GM12878 (cell line): Measurements from ENCODE around the gene RMP24.

Experiments used
- ATAC-seq: fragments of 200-7000 bp; cut with Tn5 transposase; 3 replicates; pipeline ENCODE4 v1.9.1; 2020; ENCODE audit warnings: mild to moderate bottlenecking, moderate library complexity
- BruUV-seq: library from RNA; stranded (reverse); fragments of 400-500 nt; replicated peaks from 2 replicates; lab custom pipeline; 2021; lab: Mats Ljungman, UMichigan
- CTCF ChIA-PET: fragments of 300-600 bp; sonication (Branson Sonifier 250); formaldehyde crosslinking; extraction: SDS; loops from one replicate; lab custom pipeline; 2021; ENCODE audit warnings: inconsistent platforms; lab: Yijun Ruan, JAX
- POLR2A ChIA-PET: fragments of 350-600 bp; formaldehyde crosslinking; extraction: SDS; loops from one replicate; lab custom pipeline; 2021; ENCODE audit warnings: inconsistent platforms; lab: Charles Lee
- RAD21 ChIA-PET: fragments of 300-600 bp; sonication (Branson Sonifier 250); formaldehyde crosslinking; loops from one replicate; lab custom pipeline; 2023; ENCODE audit warnings: antibody characterized with exemption; ENCODE audit not compliant: unreplicated experiment; lab: Charles Lee
- SMC1A ChIA-PET: fragments of 300-600 bp; sonication (Branson Sonifier 250); formaldehyde crosslinking; loops from one replicate; lab custom pipeline; 2023; ENCODE audit not compliant: unreplicated experiment, uncharacterized antibody; lab: Charles Lee
- DNase-seq: peaks from one replicate; pipeline ENCODE4 v3.0.0-alpha.2; 2011; ENCODE audit warnings: low read depth, low spot score
- FAIRE-seq: peaks from 3 replicates; lab custom pipeline; 2011; peaks lifted over from hg19 to GRCh38; lab: Jason Lieb, UNC
- H2AFZ ChIP-seq: 2 replicates; pipeline ENCODE4 v1.6.0; 2011; ENCODE audit warnings: low read depth, low read length, control low read depth; ENCODE audit not compliant: control insufficient read depth
- H3K27ac ChIP-seq: 2 replicates; pipeline ENCODE4 v1.5.1; 2011; ENCODE audit warnings: control low read depth; ENCODE audit not compliant: control insufficient read depth, insufficient read depth
- H3K27me3 ChIP-seq, 2 experiments: replicated peaks in 1 of 2; 2 replicates each; pipeline versions ENCODE4 v1.6.0 to v1.6.1; 2011; ENCODE audit warnings: low read length in 1 of 2; ENCODE audit not compliant: control insufficient read depth in 2 of 2, insufficient read depth in 2 of 2
- H3K36me3 ChIP-seq, 2 experiments: 2 replicates each; pipeline ENCODE4 v1.5.1; 2011; ENCODE audit warnings: low read length in 1 of 2; ENCODE audit not compliant: control insufficient read depth in 2 of 2, insufficient read depth in 2 of 2
- H3K4me1 ChIP-seq: 2 replicates; pipeline ENCODE4 v1.6.1; 2011; ENCODE audit warnings: mild to moderate bottlenecking, low read length, moderate library complexity, mixed read lengths; ENCODE audit not compliant: control insufficient read depth, insufficient read depth
- H3K4me2 ChIP-seq: 2 replicates; pipeline ENCODE4 v1.6.0; 2011; ENCODE audit warnings: control low read depth; ENCODE audit not compliant: control insufficient read depth, insufficient read depth
- H3K4me3 ChIP-seq: fragments of 200-600 bp; sonication (generic); 2 replicates; pipeline ENCODE4 v1.5.1; 2016
- H3K79me2 ChIP-seq: 2 replicates; pipeline ENCODE4 v1.6.0; 2011; ENCODE audit warnings: low read length; ENCODE audit not compliant: control insufficient read depth, insufficient read depth
- H3K9ac ChIP-seq: 2 replicates; pipeline ENCODE4 v1.8.0; 2011; ENCODE audit warnings: low read length, control low read depth, mixed read lengths; ENCODE audit not compliant: control insufficient read depth, insufficient read depth
- H3K9me3 ChIP-seq: replicated peaks from 3 replicates; pipeline ENCODE4 v1.5.1; 2011; ENCODE audit warnings: mild to moderate bottlenecking, low read length; ENCODE audit not compliant: control insufficient read depth, insufficient read depth
- H4K20me1 ChIP-seq: 2 replicates; pipeline ENCODE4 v1.6.0; 2011; ENCODE audit not compliant: control insufficient read depth, insufficient read depth
- BHLHE40 ChIP-seq, 2 experiments: fragments of 450-650 bp in 1 of 2; IDR thresholded peaks; 2 replicates each; pipeline ENCODE4 v1.6.1; 2011 to 2017; ENCODE audit warnings: low read depth in 2 of 2, borderline replicate concordance in 1 of 2, improper control_type of control experiment in 1 of 2, low read length in 1 of 2, mild to moderate bottlenecking in 1 of 2
- CEBPB ChIP-seq, 2 experiments: fragments of 150-350 bp in 1 of 2; IDR thresholded peaks; 2 replicates each; pipeline ENCODE4 v1.6.1; 2012 to 2014; ENCODE audit warnings: low read depth in 2 of 2, low read length in 2 of 2, borderline replicate concordance in 1 of 2, inconsistent platforms in 1 of 2
- EED ChIP-seq: sonication (generic); IDR thresholded peaks from 2 replicates; pipeline ENCODE4 v1.6.1; 2016; ENCODE audit warnings: antibody characterized with exemption, low read depth
- EP300 ChIP-seq, 2 experiments: fragments of 150-350 bp in 1 of 2; IDR thresholded peaks; 2 replicates each; pipeline ENCODE4 v1.6.1; 2011 to 2012; ENCODE audit warnings: low read depth in 2 of 2, low read length in 2 of 2, borderline replicate concordance in 1 of 2, improper control_type of control experiment in 1 of 2, inconsistent platforms in 1 of 2; ENCODE audit not compliant: control insufficient read depth in 1 of 2
- HCFC1 ChIP-seq: fragments of 150-350 bp; IDR thresholded peaks from 2 replicates; pipeline ENCODE4 v1.6.1; 2014; ENCODE audit warnings: low read length
- JUNB ChIP-seq: IDR thresholded peaks from 2 replicates; pipeline ENCODE4 v1.6.1; 2016; ENCODE audit warnings: antibody characterized with exemption, mild to moderate bottlenecking
- LARP7 ChIP-seq: fragments of 450-650 bp; IDR thresholded peaks from 2 replicates; pipeline ENCODE4 v1.6.1; 2017; ENCODE audit warnings: mild to moderate bottlenecking
- MEF2B ChIP-seq: fragments of 450-650 bp; IDR thresholded peaks from 2 replicates; pipeline ENCODE4 v1.6.1; 2018; ENCODE audit warnings: mild to moderate bottlenecking, moderate library complexity; ENCODE audit not compliant: partially characterized antibody, poor library complexity, severe bottlenecking
- MTA3 ChIP-seq: IDR thresholded peaks from 2 replicates; pipeline ENCODE4 v1.6.1; 2012; ENCODE audit warnings: low read length, inconsistent platforms, borderline replicate concordance
- RB1 ChIP-seq: fragments of 450-650 bp; formaldehyde crosslinking; IDR thresholded peaks from 2 replicates; pipeline ENCODE4 v1.6.1; 2017; ENCODE audit warnings: mild to moderate bottlenecking, borderline replicate concordance
- SIN3A ChIP-seq: IDR thresholded peaks from 2 replicates; pipeline ENCODE4 v1.6.1; 2012; ENCODE audit warnings: low read depth, low read length, improper control_type of control experiment
- YY1 ChIP-seq: IDR thresholded peaks from 2 replicates; pipeline ENCODE4 v1.6.1; 2011; ENCODE audit warnings: low read depth, mild to moderate bottlenecking, low read length
- ZNF207 ChIP-seq: fragments of 450-650 bp; IDR thresholded peaks from 2 replicates; pipeline ENCODE4 v1.6.1; 2014; ENCODE audit warnings: antibody characterized with exemption, mild to moderate bottlenecking, borderline replicate concordance
- WGBS: methylation state at CpG from one replicate; pipeline ENCODE4 v1.1.6; 2016; ENCODE audit warnings: low lambda C conversion rate; ENCODE audit not compliant: insufficient replicate concordance, insufficient coverage; ENCODE audit errors: missing lambda C conversion rate; 5-methylcytosine and 5-hydroxymethylcytosine counted together
- in situ Hi-C: fragments of 300-500 bp; cut with MboI; formaldehyde crosslinking; loops from 9 replicates; pipeline ENCODE4 v1.14.3; 2018; ENCODE audit warnings: mixed read lengths
- intact Hi-C: fragments of 100-400 bp; cut with micrococcal nuclease; formaldehyde crosslinking; loops from one replicate; pipeline ENCODE4 v1.14.2; 2022; ENCODE audit not compliant: unreplicated experiment
- TF ChIP-seq, protein P1 (sequence below): fragments of 450-650 bp; IDR thresholded peaks from 2 replicates; pipeline ENCODE4 v1.6.1; 2017; ENCODE audit warnings: antibody characterized with exemption, mild to moderate bottlenecking, moderate library complexity
- TF ChIP-seq, protein P2 (sequence below): fragments of 150-350 bp; IDR thresholded peaks from 2 replicates; pipeline ENCODE4 v1.6.1; 2016; ENCODE audit warnings: low read depth, low read length
- TF ChIP-seq, protein P3 (sequence below): fragments of 450-650 bp; IDR thresholded peaks from 2 replicates; pipeline ENCODE4 v1.6.1; 2018; ENCODE audit warnings: borderline replicate concordance, mild to moderate bottlenecking; ENCODE audit not compliant: partially characterized antibody

The RMP24 gene

DNA sequence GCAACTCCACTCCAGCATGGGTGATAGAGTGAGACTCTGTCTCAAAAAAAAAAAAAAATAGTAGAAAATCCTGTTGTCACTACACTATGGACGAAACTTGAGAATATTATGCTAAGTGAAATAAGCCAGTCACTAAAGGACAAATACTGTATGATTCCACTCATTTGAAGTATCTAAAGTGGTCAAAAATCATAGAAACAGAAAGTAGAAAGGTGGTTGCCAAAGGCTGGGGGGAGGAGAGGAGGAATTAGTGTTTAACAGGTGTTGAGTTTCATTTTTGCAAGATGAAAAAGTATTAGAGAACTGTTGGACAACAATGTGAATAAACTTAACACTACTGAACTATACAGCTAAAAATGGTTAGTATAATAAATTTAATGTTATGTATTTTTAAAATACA, 18.8 kb upstream of the RMP24 start:
- H3K27me3 ChIP-seq = no peaks in the 10 kb centered on the region
- BruUV-seq = no TSS peak
- no peak overlapping the region for H3K9ac ChIP-seq
- in situ Hi-C loops (loop anchor here (10.0 kb wide), 1 partner anchor 549 kb away; no protein-coding TSS in a partner anchor), intact Hi-C loops (loop anchor here (5.0 kb wide), 2 partner anchors 366 to 566 kb away; no protein-coding TSS in a partner anchor)
- H3K4me2 ChIP-seq = no peak overlapping the region
- POLR2A ChIA-PET = no interaction called here
- no peak overlapping the region for H3K4me3 ChIP-seq
- WGBS = 0% methylated on average over 1 of the region's 1 CpG
- H3K27ac ChIP-seq = no peak overlapping the region
- H3K79me2 ChIP-seq = no peaks in the 10 kb centered on the region
- no peak overlapping the region for H2AFZ ChIP-seq
- peak; percentile 75 for ATAC-seq
- no peaks in the 10 kb centered on the region for H3K9me3 ChIP-seq
- CTCF ChIA-PET = interaction anchor here (0.6 to 1.0 kb wide), 2 partner anchors 197 to 222 kb away, joined by 3 to 4 read pairs; no protein-coding TSS in a partner anchor
- RAD21 ChIA-PET = interaction anchor here (0.8 kb wide), 1 partner anchor 197 kb away, joined by 3 read pairs; no protein-coding TSS in a partner anchor
- FAIRE-seq = peak; percentile 35
- no peak for DNase-seq
- SMC1A ChIA-PET = interaction anchor here (0.6 kb wide), 1 partner anchor 850 kb away, joined by 3 read pairs; no protein-coding TSS in a partner anchor
- H3K36me3 ChIP-seq = no peaks in the 10 kb centered on the region
- H4K20me1 ChIP-seq = no peaks in the 10 kb centered on the region
- no peaks in the 10 kb centered on the region for H3K4me1 ChIP-seq
- no peak for TF ChIP-seq EP300 (IDR thresholded peaks at IDR 0.05; ENCODE audit: borderline replicate concordance in 1 of 2, control insufficient read depth in 1 of 2, low read depth in 2 of 2, low read length in 2 of 2)
- no peak for TF ChIP-seq MTA3
- TF ChIP-seq, protein P1, sequence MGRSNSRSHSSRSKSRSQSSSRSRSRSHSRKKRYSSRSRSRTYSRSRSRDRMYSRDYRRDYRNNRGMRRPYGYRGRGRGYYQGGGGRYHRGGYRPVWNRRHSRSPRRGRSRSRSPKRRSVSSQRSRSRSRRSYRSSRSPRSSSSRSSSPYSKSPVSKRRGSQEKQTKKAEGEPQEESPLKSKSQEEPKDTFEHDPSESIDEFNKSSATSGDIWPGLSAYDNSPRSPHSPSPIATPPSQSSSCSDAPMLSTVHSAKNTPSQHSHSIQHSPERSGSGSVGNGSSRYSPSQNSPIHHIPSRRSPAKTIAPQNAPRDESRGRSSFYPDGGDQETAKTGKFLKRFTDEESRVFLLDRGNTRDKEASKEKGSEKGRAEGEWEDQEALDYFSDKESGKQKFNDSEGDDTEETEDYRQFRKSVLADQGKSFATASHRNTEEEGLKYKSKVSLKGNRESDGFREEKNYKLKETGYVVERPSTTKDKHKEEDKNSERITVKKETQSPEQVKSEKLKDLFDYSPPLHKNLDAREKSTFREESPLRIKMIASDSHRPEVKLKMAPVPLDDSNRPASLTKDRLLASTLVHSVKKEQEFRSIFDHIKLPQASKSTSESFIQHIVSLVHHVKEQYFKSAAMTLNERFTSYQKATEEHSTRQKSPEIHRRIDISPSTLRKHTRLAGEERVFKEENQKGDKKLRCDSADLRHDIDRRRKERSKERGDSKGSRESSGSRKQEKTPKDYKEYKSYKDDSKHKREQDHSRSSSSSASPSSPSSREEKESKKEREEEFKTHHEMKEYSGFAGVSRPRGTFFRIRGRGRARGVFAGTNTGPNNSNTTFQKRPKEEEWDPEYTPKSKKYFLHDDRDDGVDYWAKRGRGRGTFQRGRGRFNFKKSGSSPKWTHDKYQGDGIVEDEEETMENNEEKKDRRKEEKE = no peak
- TF ChIP-seq HCFC1 = no peak
- TF ChIP-seq, protein P2, sequence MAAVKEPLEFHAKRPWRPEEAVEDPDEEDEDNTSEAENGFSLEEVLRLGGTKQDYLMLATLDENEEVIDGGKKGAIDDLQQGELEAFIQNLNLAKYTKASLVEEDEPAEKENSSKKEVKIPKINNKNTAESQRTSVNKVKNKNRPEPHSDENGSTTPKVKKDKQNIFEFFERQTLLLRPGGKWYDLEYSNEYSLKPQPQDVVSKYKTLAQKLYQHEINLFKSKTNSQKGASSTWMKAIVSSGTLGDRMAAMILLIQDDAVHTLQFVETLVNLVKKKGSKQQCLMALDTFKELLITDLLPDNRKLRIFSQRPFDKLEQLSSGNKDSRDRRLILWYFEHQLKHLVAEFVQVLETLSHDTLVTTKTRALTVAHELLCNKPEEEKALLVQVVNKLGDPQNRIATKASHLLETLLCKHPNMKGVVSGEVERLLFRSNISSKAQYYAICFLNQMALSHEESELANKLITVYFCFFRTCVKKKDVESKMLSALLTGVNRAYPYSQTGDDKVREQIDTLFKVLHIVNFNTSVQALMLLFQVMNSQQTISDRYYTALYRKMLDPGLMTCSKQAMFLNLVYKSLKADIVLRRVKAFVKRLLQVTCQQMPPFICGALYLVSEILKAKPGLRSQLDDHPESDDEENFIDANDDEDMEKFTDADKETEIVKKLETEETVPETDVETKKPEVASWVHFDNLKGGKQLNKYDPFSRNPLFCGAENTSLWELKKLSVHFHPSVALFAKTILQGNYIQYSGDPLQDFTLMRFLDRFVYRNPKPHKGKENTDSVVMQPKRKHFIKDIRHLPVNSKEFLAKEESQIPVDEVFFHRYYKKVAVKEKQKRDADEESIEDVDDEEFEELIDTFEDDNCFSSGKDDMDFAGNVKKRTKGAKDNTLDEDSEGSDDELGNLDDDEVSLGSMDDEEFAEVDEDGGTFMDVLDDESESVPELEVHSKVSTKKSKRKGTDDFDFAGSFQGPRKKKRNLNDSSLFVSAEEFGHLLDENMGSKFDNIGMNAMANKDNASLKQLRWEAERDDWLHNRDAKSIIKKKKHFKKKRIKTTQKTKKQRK = no peak
- no peak for TF ChIP-seq SIN3A
- 0 out of 2 replicates have a peak, but pooled peaks have one; percentile 8 for TF ChIP-seq JUNB
- TF ChIP-seq MEF2B = no peak
- no peak for TF ChIP-seq YY1
- TF ChIP-seq ZNF207 = no peak
- no peak for TF ChIP-seq LARP7
- TF ChIP-seq EED = no peak
- no peak for TF ChIP-seq CEBPB (IDR thresholded peaks at IDR 0.05; ENCODE audit: borderline replicate concordance in 1 of 2, low read depth in 2 of 2, low read length in 2 of 2)
- TF ChIP-seq BHLHE40 (IDR thresholded peaks at IDR 0.05; ENCODE audit: borderline replicate concordance in 1 of 2, low read depth in 2 of 2, low read length in 1 of 2) = no peak
- TF ChIP-seq, protein P3, sequence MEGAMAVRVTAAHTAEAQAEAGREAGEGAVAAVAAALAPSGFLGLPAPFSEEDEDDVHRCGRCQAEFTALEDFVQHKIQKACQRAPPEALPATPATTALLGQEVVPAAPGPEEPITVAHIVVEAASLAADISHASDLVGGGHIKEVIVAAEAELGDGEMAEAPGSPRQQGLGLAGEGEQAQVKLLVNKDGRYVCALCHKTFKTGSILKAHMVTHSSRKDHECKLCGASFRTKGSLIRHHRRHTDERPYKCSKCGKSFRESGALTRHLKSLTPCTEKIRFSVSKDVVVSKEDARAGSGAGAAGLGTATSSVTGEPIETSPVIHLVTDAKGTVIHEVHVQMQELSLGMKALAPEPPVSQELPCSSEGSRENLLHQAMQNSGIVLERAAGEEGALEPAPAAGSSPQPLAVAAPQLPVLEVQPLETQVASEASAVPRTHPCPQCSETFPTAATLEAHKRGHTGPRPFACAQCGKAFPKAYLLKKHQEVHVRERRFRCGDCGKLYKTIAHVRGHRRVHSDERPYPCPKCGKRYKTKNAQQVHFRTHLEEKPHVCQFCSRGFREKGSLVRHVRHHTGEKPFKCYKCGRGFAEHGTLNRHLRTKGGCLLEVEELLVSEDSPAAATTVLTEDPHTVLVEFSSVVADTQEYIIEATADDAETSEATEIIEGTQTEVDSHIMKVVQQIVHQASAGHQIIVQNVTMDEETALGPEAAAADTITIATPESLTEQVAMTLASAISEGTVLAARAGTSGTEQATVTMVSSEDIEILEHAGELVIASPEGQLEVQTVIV = no peak
- TF ChIP-seq RB1 = no peak
